Epidermal melanocyte (primary cell): ENCODE measurements around the gene LHPP.

Experiments
- DNase-seq: peaks from one replicate; pipeline ENCODE4 v3.0.0; 2011; ENCODE audit warnings: low spot score; ENCODE audit not compliant: insufficient read length

The LHPP gene

GRCh38 chr10:124470544-124471434, 9.2 kb downstream of the LHPP start:
- DNase-seq: no peak

GRCh38 chr10:124472071-124472470, 10.4 kb downstream of the LHPP start:
- no peak for DNase-seq

GRCh38 chr10:124473070-124473469, 11.4 kb downstream of the LHPP start:
- DNase-seq: no peak

- DNase-seq: no peak
Measured at GRCh38 chr10:124474514-124475070, 13.0 kb downstream of the LHPP start.

GRCh38 chr10:124476043-124476725, 14.6 kb downstream of the LHPP start:
- no peak for DNase-seq

- no peak for DNase-seq
Measured at GRCh38 chr10:124477614-124478363, 16.2 kb downstream of the LHPP start.

GRCh38 chr10:124478515-124478914, 16.9 kb downstream of the LHPP start:
- DNase-seq: no peak

GRCh38 chr10:124480860-124481259, 19.2 kb downstream of the LHPP start:
- no peak for DNase-seq

- DNase-seq: no peak
Measured at GRCh38 chr10:124481717-124482116, 20.1 kb downstream of the LHPP start.

GRCh38 chr10:124482236-124482800, 20.7 kb downstream of the LHPP start:
- DNase-seq: no peak

GRCh38 chr10:124482876-124483275, 21.3 kb downstream of the LHPP start:
- DNase-seq: no peak

GRCh38 chr10:124484031-124484430, 22.4 kb downstream of the LHPP start:
- no peak for DNase-seq

GRCh38 chr10:124484661-124485060, 23.0 kb downstream of the LHPP start:
- no peak for DNase-seq

GRCh38 chr10:124486635-124487034, 25.0 kb downstream of the LHPP start:
- no peak for DNase-seq

GRCh38 chr10:124491105-124491504, 29.5 kb downstream of the LHPP start:
- no peak for DNase-seq

- no peak for DNase-seq
Measured at GRCh38 chr10:124492266-124492665, 30.6 kb downstream of the LHPP start.

- DNase-seq: no peak
Measured at GRCh38 chr10:124493214-124493882, 31.7 kb downstream of the LHPP start.

- no peak for DNase-seq
Measured at GRCh38 chr10:124494046-124494807, 32.6 kb downstream of the LHPP start.

GRCh38 chr10:124495162-124495561, 33.5 kb downstream of the LHPP start:
- no peak for DNase-seq

GRCh38 chr10:124495725-124496124, 34.1 kb downstream of the LHPP start:
- DNase-seq: no peak
